GM23338 (cell line): Measurements from ENCODE around the gene MMP25.

Experiments used
- POLR2AphosphoS5 ChIP-seq: IDR thresholded peaks from 2 replicates; pipeline ENCODE4 v1.6.1; 2016; ENCODE audit warnings: antibody characterized with exemption, low read depth
- TF ChIP-seq, protein P1 (sequence below), 2 experiments: fragments of 200-600 bp in 1 of 2; sonication (generic) in 1 of 2; conservative IDR thresholded peaks; 2 replicates each; pipeline versions ENCODE4 v1.5.1 to v1.6.1; 2016 to 2017; ENCODE audit warnings: antibody characterized with exemption in 2 of 2, low read depth in 2 of 2, mild to moderate bottlenecking in 2 of 2, moderate library complexity in 1 of 2

- no peak; the same call in 1 of the 2 replicates for TF ChIP-seq POLR2AphosphoS5
- TF ChIP-seq, protein P1, sequence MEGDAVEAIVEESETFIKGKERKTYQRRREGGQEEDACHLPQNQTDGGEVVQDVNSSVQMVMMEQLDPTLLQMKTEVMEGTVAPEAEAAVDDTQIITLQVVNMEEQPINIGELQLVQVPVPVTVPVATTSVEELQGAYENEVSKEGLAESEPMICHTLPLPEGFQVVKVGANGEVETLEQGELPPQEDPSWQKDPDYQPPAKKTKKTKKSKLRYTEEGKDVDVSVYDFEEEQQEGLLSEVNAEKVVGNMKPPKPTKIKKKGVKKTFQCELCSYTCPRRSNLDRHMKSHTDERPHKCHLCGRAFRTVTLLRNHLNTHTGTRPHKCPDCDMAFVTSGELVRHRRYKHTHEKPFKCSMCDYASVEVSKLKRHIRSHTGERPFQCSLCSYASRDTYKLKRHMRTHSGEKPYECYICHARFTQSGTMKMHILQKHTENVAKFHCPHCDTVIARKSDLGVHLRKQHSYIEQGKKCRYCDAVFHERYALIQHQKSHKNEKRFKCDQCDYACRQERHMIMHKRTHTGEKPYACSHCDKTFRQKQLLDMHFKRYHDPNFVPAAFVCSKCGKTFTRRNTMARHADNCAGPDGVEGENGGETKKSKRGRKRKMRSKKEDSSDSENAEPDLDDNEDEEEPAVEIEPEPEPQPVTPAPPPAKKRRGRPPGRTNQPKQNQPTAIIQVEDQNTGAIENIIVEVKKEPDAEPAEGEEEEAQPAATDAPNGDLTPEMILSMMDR (conservative IDR thresholded peaks at IDR 0.05; ENCODE audit: low read depth in 2 of 2): no peak
Observed at GRCh38 chr16:3046641-3047386, 453 bp downstream of the MMP25 start.
